Measurements from ENCODE around the gene RAB40B. TPM values are rescaled to one million over a fixed set of nuclear protein-coding genes. Genes with fewer than 3 reads are reported as not detected.
A peak's percentile ranks its signal among the peaks of the same experiment; 100 is the strongest.

RAB40B gene
- total and polyA plus RNA-seq, 2 of the 13 experiments (the other 11 are each of a cell fraction or from before 2014, with no cell fraction given): 6.2 to 6.5 TPM

- WGBS (ENCODE audit: low lambda C conversion rate): 71% methylated on average over 16 of the region's 16 CpGs
- Histone ChIP-seq H3K79me2 (ENCODE audit: insufficient read depth, low read length) (peaks cover 94% of the 10 kb centered on the region), H2AFZ (ENCODE audit: low read length) (no peak overlapping the region), H4K20me1 (ENCODE audit: insufficient read depth, low read length) (peaks cover 46% of the 10 kb centered on the region), H3K4me3 (replicated peaks in 1 of 3; ENCODE audit: insufficient read depth in 1 of 3, low read depth in 2 of 3, low read length in 3 of 3) (no peak overlapping the region), H3K9me3 (ENCODE audit: low read length) (no peaks in the 10 kb centered on the region), H3K27me3 (ENCODE audit: control insufficient read depth in 1 of 2, insufficient read depth in 2 of 2, low read length in 2 of 2) (no peaks in the 10 kb centered on the region), H3K27ac (ENCODE audit: extremely low read length, insufficient read depth, low read length) (peak overlapping the region; percentile 82), H3K9ac (ENCODE audit: insufficient read depth, low read depth, low read length) (peak overlapping the region; percentile 52; the same call in 1 of the 2 replicates), H3K36me3 (replicated peaks in 1 of 2; ENCODE audit: control insufficient read depth in 1 of 2, insufficient read depth in 2 of 2, low read length in 2 of 2) (peaks cover 25 to 70% of the 10 kb centered on the region in 2 experiments), H3K4me2 (ENCODE audit: low read depth, low read length) (peak overlapping the region; percentile 18; the same call in 1 of the 2 replicates), H3K4me1 (ENCODE audit: insufficient read depth, low read length) (peaks cover 53% of the 10 kb centered on the region)
- FAIRE-seq (no peak), DNase-seq (ENCODE audit: low spot score) (no peak), ATAC-seq (peak; percentile 47; the same call in 2 of the 3 replicates)
- in situ Hi-C loops (cut with HindIII; ENCODE audit: extremely low pct_ligation_motif_present, low pct_unique_long_range_greater_than_20kb): no loop called here
- POLR2A ChIA-PET: no interaction called here
- CTCF ChIA-PET (ENCODE audit: low intra/inter-chr PET ratio, low total read pairs): no interaction called here
- TSS peak; percentile 13 for BruUV-seq (replicated peaks)
- intact Hi-C loops (cut with micrococcal nuclease; ENCODE audit: unreplicated experiment): no loop called here
- TF ChIP-seq ZNF335 (CRISPR knock-in tag; IDR thresholded peaks at IDR 0.05): no peak
- no peak for TF ChIP-seq ZNF713 (CRISPR knock-in tag; IDR thresholded peaks at IDR 0.05)
- TF ChIP-seq FOXO1 (CRISPR knock-in tag; IDR thresholded peaks at IDR 0.05): peak; percentile 22; the same call in 1 of the 2 replicates
- 0 out of 2 replicates have a peak, but pooled peaks have one; percentile 68 for TF ChIP-seq ZFP82 (CRISPR knock-in tag; IDR thresholded peaks at IDR 0.05; ENCODE audit: borderline replicate concordance)
- no peak for TF ChIP-seq SRSF9 (IDR thresholded peaks at IDR 0.05; ENCODE audit: borderline replicate concordance, insufficient read depth, low read depth, low read length, poor library complexity, severe bottlenecking)
- no peak for TF ChIP-seq MEIS2 (CRISPR knock-in tag; IDR thresholded peaks at IDR 0.05)
- peak; percentile 74 for TF ChIP-seq FOXA3 (CRISPR knock-in tag; IDR thresholded peaks at IDR 0.05)
- TF ChIP-seq ZNF556 (CRISPR knock-in tag; IDR thresholded peaks at IDR 0.05; ENCODE audit: borderline replicate concordance): no peak
- TF ChIP-seq, protein P1, sequence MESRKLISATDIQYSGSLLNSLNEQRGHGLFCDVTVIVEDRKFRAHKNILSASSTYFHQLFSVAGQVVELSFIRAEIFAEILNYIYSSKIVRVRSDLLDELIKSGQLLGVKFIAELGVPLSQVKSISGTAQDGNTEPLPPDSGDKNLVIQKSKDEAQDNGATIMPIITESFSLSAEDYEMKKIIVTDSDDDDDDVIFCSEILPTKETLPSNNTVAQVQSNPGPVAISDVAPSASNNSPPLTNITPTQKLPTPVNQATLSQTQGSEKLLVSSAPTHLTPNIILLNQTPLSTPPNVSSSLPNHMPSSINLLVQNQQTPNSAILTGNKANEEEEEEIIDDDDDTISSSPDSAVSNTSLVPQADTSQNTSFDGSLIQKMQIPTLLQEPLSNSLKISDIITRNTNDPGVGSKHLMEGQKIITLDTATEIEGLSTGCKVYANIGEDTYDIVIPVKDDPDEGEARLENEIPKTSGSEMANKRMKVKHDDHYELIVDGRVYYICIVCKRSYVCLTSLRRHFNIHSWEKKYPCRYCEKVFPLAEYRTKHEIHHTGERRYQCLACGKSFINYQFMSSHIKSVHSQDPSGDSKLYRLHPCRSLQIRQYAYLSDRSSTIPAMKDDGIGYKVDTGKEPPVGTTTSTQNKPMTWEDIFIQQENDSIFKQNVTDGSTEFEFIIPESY (CRISPR knock-in tag; IDR thresholded peaks at IDR 0.05): peak; percentile 97
- TF ChIP-seq HES4 (CRISPR knock-in tag; IDR thresholded peaks at IDR 0.05; ENCODE audit: borderline replicate concordance): no peak
- TF ChIP-seq HMGA1 (CRISPR knock-in tag; conservative IDR thresholded peaks at IDR 0.05): no peak
- TF ChIP-seq ZNF792 (CRISPR knock-in tag; IDR thresholded peaks at IDR 0.05): no peak
- TF ChIP-seq ZBTB38 (CRISPR knock-in tag; IDR thresholded peaks at IDR 0.05): peak; percentile 30; the same call in 1 of the 2 replicates
- no peak for TF ChIP-seq SNAPC5 (CRISPR knock-in tag; IDR thresholded peaks at IDR 0.05; ENCODE audit: borderline replicate concordance)
- peak; percentile 88 for TF ChIP-seq ZEB1 (IDR thresholded peaks at IDR 0.05; ENCODE audit: insufficient replicate concordance, low read depth)
- no peak for TF ChIP-seq PHF20 (CRISPR knock-in tag; IDR thresholded peaks at IDR 0.05)
- TF ChIP-seq SALL1 (CRISPR knock-in tag; IDR thresholded peaks at IDR 0.05): peak; percentile 44; the same call in 1 of the 2 replicates
- TF ChIP-seq ARID3A (IDR thresholded peaks at IDR 0.05; ENCODE audit: low read depth, low read length): no peak
- peak; percentile 71 for TF ChIP-seq RFX1 (IDR thresholded peaks at IDR 0.05)
Measured at GRCh38 chr17:82636626-82637598, 61.6 kb downstream of the RAB40B start.
